ENCODE results near the gene CCSER1.
"Not testable (repeated sequence)": the region's sequence is repeated elsewhere in the genome, so short reads cannot be mapped to it uniquely, and the experiment has no call there.

CCSER1 gene

DNA sequence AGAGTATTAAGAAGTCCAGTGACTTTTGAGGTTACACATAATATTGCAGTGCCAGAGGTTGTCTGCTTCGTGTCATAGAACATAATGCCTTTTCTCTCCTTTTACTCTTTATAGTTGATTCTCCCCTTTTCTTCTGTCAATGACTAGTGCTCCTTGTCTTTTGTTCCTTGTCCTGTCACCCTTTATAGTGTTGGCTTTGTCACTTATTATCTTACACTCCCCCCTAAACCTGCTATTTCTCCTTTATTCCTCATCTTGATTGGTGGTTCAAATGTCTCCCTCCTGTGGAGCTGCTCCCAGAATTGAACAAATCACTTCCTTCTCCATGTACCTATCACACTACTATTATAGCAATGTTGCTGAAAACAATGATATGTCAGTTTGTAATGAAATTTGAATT, 1320.0 kb downstream of the CCSER1 start:
- no peak for FAIRE-seq

DNA sequence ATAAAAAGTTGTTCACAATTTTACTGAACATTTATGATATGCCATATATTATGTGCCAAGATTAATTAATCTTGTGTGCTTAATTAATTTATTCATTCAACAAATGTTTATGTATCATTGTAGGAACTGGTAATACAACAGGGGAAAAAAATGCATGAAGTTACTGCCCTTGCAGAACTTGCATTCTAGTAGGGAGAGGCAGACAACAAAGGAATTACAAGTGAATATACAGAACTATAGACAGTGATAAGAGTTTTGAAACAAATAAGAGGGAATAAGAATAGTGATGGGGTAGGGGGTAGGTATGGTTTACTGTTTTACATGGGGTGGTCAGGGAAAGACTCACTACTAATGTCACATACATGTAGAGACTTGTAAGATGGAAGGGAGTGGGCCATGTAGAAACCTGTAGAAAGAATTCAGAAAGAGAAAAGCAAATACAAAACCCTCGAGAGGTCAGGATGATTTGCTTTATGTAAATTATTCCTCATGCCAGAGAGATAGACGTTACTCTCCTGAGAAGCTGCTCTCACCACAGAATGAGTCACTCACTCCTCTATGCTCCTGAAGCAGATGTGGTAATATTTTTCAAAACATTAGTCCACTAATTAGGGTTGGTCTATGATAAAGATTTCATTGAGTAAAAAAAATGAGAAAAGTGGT, 1321.6 kb downstream of the CCSER1 start:
- FAIRE-seq, result no peak

DNA sequence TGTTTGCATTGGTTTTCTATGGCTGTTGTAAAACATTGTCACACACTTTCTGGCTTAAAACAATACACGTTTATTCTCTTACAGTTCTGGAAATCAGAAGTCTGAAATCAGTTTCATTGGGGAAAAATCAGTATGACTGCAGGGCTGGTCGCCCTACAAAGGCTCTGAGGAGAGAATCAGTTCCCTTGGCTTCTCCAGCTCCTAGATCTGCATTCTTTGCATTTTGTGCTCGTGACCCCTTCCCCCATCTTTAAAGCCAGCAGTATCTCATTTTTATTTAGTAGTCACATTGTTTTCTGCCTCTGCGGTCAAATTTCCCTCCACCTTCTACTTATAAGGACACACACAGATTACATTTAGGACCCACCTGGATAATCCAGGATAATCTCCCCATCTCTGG, 1326.9 kb downstream of the CCSER1 start:
- no peak for FAIRE-seq

DNA sequence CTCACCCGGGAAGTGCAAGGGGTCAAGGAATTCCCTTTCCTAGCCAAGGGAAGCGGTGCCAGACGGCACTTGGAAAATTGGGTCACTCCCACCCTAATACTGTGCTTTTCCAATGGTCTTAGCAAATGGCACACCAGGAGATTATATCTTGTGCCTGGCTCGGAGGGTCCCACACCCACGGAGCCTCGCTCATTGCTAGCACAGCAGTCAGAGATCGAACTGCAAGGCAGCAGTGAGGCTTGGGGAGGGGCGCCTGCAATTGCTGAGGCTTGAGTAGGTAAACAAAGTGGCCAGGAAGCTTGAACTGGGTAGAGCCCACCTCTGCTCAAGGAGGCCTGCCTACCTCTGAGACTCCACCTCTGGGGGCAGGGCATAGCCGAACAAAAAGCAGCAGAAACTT, 1335.4 kb downstream of the CCSER1 start:
- not testable (repeated sequence) for FAIRE-seq

DNA sequence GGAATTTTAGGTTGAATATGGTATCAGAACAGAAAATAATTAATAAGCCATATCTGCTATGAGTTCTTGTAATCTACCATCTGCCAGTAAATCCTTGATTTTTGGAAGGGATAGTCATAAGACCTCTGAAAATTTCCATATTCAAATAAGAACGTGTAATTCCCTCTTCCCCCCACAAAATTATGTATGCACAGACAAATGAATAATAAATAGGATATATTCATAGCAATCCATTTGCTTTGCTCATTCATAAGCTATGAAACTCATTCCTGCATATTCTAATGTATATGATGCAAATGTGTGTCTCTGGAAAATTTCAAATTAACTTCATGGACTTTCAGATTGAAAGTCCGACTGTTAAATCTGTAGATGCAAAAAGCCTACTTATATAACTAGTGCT, 1343.5 kb downstream of the CCSER1 start:
- FAIRE-seq, result no peak

DNA sequence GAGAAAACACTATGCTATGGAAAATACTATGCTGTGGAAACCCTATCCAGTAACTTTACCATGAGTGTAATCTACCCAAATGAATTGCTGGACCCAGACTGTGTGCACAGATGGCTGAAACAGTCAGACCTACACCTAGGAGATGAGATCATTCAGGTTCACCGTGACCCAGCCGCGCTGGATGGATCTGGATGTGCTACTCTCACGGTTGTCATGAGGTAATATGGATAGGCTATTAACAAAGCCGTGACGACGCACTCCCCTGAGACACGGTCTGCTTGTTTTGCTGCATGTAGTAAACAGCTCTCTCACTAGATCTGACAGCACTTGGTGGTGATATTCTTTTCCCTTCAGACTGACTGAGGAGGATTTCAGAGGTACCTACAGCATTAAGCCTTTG, 1344.1 kb downstream of the CCSER1 start:
- no peak for FAIRE-seq

DNA sequence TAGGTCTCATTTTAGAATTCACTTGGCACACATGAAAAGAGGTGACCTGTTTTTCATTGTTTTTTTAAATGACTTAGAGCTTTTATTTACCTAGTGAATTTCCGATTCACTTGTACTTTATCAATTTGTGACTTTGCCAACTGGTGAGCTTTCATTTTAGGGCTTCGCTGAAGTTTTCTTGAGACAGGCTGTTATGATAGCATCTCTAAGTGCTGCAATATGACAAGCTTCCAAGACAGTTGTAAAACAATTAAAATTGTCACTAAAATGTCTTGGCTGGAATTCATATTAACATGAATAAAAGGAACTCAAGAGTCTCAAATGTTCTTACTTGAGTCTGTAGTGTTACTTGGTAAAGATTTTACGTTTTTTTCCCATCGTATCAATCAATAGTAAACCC, 1344.9 kb downstream of the CCSER1 start:
- FAIRE-seq, result no peak

DNA sequence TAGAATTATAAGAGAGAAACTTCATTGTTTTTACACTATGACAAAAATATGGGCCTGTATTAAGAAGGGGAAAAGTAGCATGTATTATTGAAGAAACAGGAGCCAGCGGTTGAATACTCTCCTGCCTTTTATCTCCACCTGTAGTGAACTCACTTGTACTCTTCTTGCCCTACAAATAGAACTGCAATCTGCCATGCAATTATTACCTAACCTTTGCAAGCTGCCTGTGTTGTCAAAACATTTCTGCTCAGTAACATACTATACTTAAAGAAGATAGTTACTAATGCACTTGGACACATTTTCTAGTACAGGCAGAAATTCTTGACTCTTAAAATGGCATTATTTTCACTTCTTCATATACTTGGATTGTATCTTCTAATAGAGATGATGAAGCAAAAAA, 1358.2 kb downstream of the CCSER1 start:
- FAIRE-seq, result no peak

DNA sequence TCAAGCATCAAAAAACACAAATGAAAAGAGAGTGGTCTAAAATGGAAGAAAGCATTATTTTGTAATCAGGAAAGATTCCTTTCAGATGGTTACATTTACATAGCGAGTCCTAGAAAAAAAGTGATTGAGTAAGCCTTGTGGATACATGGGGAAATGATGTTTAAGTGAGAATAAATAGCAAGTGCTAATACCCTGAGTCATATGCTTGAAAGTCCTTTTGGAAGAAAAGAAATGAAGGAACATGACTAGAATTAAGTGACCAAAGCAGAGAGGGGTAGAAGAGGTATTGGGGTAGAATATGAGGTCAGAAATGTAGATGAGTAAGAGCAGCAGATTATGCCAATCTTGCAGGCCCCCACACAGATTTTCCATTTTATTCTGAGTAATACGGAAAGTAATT, 1361.8 kb downstream of the CCSER1 start:
- FAIRE-seq, result no peak

DNA sequence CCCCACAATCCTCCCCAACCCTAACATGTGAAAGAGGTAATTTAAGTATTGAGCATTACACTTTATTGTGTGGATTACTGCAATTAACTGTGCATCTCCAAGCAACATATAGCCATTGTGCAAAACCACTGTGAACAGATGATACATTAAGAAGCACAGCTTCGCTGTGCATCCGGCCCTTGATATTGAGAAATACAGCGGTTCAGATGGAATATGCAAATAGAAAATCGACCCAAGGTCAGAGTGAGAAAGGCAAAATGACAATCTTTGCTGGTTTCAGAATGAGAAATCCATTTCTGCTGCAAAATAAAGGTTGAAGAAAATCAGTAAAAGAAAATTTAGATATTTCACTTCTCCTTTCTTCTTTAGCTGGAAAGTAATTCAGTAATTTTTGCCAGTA, 1370.7 kb downstream of the CCSER1 start:
- FAIRE-seq, result no peak

DNA sequence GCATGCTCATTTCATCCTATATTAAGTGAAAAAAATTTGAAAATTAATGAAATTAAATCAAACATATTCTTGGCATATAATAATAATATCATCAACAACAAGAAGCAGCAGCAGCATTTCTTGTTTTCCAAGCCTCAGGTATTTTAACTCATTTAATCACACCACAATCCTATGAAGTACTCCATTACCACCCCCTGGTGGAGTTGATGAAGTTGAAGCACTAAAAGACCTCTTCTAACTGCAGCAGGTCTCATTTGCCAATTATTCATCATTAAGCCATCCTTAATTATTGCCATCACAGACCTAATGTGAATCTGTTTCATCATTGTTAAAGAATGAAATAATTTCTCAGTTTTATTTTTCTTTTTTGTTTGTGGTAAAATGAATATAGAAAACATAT, 1375.2 kb downstream of the CCSER1 start:
- no peak for FAIRE-seq

DNA sequence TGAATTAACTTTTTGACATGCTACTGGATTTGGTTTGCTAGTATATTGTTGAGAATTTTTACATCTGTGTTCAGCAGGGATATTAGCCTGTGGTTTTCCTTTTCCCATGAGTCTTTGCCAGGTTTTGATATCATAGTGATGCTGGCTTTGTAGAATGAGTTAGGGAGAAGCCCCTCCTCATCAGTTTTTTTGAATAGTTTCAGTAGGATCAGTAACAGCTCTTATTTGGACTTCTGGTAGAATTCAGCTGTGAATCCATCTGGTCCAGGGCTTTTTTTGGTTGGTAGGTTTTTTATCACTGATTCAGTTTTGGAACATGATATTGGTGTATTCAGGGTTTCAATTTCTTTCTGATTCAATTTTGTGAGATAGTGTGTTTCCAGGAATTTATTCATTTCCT, 1386.1 kb downstream of the CCSER1 start:
- FAIRE-seq, result no peak

DNA sequence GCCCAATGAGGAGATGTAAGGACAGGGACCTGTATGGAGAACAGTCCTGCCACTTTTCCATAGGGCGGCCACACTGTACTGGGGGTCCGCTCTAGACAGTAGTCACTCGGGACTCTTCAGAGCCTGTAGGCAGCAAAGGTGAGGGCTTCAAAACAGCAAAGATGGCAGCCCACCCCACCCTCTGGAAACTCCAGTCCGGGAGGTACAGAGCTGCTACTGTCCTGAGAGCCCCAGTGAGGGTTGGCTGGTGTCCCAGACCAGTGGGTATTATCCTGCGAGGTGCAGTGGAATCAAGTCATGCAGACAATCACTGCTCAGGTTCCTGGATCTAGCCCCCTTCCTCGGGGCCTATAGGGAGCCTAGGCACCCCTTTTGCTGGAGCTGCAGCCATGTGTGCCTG, 1392.0 kb downstream of the CCSER1 start:
- FAIRE-seq, result no peak

DNA sequence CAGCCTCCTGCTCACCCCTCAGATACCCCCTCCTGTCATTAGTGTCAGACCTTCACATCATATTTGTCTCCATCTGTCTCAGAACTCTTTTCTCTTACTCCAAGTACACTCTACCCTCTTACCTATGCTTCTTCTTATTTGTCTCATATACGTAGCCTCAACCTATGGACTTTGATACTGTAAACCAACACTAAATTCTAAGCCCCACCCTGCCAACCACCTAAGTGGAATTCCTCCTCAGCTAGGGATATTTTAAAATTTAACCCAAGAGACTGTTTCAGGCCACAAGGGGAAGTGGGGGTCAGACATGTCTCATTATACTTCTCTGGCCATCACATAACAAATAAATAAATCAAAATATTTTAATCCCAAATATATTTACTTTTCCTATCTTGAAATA, 1398.4 kb downstream of the CCSER1 start:
- FAIRE-seq, result no peak

DNA sequence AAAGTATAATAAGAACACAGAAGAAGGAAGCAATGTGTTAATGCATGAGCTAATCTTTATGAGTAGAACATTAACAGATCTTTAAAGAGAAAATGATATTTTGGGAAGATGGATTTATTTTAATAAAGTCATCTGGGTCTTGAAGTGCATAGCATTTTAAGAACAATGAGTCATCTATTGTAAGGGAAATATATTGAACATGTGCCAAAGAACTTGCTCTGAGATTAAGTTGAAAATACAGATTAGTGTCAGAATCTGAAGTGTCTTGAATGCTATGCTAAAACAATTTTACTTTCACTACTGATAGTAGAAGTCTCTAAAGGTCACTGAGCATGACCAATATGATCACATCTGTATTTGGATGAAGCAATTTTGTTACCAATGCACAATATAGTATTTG, 1399.9 kb downstream of the CCSER1 start:
- FAIRE-seq, result no peak

DNA sequence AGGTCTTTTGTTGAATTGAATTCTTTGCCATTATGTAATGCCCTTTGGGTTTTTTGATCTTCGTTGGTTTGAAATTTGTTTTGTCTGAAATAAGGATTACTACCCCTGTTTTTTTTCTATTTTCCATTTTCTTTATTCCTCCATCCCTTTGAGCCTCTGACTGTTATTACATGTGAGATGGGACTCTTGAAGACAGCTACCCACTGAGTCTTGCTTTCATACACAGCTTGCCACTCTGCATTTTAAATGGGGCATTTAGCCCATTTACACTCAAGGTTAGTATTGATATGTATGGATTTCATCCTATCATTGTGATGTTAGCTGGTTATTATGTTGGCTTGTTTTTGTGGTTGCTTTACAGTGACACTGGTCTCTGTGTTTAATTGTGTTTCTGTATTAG, 1440.4 kb downstream of the CCSER1 start:
- no peak for FAIRE-seq

DNA sequence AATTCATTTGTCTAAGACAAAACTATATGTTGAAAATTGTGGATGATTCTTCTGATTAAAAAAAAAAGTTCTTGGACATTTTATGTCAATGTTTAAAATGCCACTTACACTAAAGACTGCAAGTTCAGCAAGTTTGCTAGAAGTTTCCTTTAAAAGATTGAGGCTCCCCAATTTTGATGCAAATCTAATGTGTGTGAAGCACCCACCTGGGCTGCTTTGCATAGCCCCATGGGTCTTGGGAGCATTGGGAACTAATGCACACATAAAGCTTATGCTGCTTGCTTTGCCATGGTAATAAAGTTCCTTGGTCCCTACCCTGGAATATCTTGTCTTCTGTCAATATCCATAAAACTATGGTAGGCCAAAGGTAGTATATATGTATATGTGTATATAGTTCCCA, 1450.7 kb downstream of the CCSER1 start:
- no peak for FAIRE-seq

DNA sequence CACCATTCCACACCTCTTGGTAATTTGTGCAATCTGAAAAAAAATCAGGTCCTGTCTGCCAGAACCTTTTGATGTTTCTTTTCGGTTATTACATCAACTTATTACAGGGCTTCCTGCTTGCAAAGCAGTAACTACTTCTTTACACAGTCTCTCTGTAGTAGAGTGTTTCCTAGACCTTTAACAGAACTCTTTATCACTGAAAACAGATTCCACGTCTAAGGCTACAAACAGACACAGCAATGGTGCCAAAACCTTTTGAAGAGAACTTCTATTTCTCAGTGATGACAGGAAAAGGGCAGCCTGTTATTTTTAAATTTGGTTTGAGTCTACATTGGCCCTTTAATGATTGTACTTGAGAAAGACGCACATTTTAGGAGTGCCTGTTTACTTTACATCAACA, 1463.1 kb downstream of the CCSER1 start:
- no peak for FAIRE-seq

DNA sequence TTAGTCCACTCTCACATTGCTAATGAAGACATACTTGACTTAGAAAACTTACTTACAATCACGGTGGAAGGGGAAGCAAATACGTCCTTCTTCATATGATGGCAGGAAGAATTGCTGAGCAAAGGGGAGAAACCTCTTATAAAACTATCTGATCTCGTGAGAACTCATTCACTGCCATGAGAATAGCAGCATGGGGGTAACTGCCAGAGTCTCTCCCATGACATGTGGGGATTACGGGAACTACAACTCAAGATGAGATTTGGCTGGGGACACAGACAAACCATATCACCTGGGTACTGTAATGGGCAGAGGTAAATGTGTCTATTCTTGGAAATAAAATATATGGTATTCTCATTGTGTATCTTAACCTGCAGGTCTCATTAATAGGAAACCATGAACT, 1464.9 kb downstream of the CCSER1 start:
- FAIRE-seq, result no peak

DNA sequence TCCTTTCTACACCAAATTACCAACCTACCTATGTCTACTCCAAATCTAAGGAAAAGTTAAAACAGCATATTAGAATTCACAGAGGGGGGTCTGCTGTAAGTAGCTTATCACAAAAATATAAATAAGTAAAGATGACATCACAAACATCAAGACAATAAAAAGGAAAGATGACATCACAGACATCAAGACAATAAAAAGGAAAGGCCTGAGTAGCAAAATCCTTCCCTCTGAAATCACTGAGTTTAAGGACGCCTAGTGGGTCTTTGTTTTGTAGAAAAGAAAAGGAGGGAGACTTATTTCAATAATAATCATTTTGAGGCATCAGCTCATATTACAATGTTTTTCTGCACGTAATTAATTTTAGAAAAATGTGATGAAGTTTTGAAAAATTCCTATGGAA, 1469.5 kb downstream of the CCSER1 start:
- FAIRE-seq, result no peak

DNA sequence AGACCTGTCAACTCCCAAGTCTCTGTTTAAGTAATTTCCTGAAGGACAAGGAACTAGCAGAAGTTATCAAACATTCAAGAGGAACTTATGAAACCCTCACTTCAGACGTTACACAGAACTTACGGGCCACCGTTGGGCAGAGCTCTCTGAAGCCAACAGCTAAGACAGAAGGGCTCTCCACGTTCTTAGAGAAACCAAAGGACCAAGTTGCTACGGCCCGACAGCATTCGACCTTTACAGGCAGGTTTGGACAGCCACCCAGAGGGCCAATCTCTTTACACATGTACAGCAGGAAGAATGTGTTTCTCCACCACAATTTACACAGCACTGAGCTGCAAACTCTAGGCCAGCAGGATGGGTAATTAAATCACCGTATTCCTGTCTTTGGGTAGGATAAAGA, 1471.5 kb downstream of the CCSER1 start:
- FAIRE-seq, result no peak

DNA sequence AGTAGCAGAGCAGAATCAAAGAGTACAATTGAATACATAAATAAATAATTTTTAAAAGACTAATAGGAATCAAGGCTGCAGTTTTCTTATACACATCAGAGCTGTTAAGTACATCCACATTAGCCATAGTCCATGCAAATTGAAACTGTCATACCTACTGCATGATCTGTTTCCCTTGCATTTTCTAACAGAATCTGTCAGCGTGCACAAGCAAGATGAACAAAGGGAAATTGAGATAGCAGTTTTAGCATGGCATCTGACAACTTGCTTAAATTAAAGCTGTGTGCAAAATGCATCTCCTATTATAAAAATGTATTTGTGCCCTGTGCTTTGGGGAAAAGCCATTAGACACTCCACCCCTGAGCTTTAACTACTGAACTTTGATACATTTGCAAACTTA, 1473.1 kb downstream of the CCSER1 start:
- FAIRE-seq, result no peak

DNA sequence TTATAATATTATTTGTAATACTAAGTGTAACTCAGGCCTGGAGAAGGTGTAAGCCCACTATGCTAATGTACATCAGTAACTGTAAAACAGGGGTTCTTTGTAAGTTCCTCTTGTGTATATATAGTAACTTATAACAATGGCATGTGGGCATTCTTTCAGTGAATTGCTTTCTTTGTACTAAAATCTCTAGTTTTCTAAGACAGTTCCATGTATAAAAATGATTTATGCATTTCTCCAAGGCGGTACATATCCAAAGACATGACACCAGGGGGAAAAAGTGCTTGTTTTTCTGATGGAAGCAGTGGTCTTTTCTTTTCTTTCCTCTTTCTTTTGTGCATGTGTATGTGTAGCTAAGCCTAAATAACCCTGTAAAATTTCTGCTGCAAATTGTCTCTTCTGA, 1474.2 kb downstream of the CCSER1 start:
- FAIRE-seq, result no peak

DNA sequence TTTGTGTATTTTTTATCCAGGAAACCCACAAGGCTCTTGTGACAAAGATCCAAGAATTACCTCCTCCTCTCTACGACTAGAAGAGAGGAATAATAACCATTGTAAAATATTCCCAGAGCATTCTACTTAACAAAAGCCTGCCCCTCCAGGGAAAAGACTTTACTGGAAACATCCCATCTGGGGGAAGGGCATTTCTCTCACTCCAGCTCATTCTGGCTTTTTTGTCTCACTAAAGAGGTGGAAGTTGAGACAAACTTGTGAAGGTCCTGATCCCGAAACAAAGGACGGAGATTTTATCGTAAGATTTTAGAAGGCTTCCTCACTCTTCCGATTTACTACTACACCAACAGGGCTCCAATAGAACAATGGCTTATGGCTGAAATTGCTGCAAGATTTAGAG, 1484.6 kb downstream of the CCSER1 start:
- no peak for FAIRE-seq

DNA sequence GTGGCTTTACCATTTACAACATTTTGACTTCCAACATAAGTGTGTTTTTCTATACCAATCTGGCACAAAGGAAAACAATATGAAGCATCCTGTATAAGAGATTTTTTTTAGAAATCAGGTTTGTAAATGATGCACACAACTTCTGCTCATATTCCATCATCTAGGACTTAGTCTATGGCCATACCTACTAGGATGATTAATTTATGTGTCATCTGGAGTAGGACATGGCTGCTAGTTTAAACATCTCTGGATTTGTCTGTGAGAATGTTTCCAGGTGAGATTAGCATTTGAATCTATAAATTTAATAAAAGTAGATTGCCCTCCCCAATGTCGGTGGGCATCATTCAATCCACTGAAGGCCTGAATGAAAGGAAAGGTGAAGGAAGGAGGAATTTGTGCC, 1493.8 kb downstream of the CCSER1 start:
- FAIRE-seq, result no peak

DNA sequence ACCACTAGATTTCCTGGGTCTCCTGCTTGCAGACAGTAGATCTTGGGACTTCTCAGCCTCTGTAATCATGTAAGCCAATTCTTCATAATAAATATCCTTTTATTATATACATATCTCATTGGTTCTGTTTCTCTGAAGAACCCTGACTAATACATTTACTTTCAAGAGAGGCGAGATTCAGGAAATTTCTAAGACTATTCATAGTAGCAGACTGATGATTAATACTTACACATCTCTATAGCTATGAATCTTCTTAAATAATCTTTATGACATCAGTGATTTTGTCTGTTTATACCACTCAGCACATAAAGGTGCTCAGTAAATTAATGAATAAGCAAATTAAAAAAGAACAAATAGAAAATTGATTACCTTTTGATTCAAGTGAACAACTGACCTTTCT, 1494.3 kb downstream of the CCSER1 start:
- no peak for FAIRE-seq
